Upper lobe of left lung (tissue), 4 donors: ENCODE measurements around the gene MCTP1.
"Not testable (repeated sequence)": the region's sequence is repeated elsewhere in the genome, so short reads cannot be mapped to it uniquely, and the experiment has no call there.

Experiments
- POLR2A ChIP-seq, 4 donors: fragments of 450-650 bp; IDR thresholded peaks; one replicate each; pipeline ENCODE4 v1.5.1; 2016 to 2017; ENCODE audit warnings: antibody characterized with exemption in 4 of 4, mild to moderate bottlenecking in 2 of 4
- POLR2AphosphoS5 ChIP-seq, 2 donors: sonication (generic); formaldehyde crosslinking; IDR thresholded peaks; one replicate each; pipeline ENCODE4 v1.5.1; 2017; ENCODE audit warnings: antibody characterized with exemption in 2 of 2
- TF ChIP-seq, protein P1 (sequence below), 6 experiments: fragments of 450-650 bp in 4 of 6; fragments of 200-600 bp in 2 of 6; sonication (generic) in 2 of 6; IDR thresholded peaks; one replicate each; pipeline ENCODE4 v1.5.1; 2016 to 2019; ENCODE audit warnings: antibody characterized with exemption in 6 of 6

DNA sequence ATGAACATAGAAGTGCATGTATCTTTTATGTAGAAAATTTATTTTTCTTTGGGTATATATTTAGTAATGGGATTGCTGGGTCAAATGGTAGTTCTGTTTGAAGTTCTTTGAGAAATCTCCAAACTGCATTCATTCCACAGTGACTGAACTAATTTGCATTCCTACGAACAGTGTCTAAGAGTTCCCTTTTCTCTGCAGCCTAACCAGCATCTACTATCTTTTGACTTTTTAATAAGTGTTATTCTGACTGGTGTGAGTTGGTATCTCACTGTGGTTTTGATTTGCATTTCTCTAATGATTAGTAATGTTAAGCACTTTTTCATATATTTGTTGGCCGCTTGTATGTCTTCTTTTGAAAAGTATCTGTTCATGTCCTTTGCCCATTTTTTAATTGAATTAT is 141.0 kb downstream of the MCTP1 start:
- TF ChIP-seq, protein P1, sequence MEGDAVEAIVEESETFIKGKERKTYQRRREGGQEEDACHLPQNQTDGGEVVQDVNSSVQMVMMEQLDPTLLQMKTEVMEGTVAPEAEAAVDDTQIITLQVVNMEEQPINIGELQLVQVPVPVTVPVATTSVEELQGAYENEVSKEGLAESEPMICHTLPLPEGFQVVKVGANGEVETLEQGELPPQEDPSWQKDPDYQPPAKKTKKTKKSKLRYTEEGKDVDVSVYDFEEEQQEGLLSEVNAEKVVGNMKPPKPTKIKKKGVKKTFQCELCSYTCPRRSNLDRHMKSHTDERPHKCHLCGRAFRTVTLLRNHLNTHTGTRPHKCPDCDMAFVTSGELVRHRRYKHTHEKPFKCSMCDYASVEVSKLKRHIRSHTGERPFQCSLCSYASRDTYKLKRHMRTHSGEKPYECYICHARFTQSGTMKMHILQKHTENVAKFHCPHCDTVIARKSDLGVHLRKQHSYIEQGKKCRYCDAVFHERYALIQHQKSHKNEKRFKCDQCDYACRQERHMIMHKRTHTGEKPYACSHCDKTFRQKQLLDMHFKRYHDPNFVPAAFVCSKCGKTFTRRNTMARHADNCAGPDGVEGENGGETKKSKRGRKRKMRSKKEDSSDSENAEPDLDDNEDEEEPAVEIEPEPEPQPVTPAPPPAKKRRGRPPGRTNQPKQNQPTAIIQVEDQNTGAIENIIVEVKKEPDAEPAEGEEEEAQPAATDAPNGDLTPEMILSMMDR (IDR thresholded peaks at IDR 0.05): not testable (repeated sequence)
- TF ChIP-seq POLR2A, POLR2AphosphoS5 (IDR thresholded peaks at IDR 0.05): not testable (repeated sequence)
